ENCODE results near the gene PACSIN3. TPM values are rescaled to one million over a fixed set of nuclear protein-coding genes. Genes with fewer than 3 reads are reported as not detected.

PACSIN3 gene
- total and polyA plus RNA-seq, 2 of the 8 experiments (the other 6 are each of a cell fraction or from before 2014, with no cell fraction given) = 23.8 to 47.2 TPM

GRCh38 chr11:47222696-47223095, 36.5 kb upstream of the PACSIN3 start:
- Histone ChIP-seq H3K27me3 (replicated peaks in 1 of 4; ENCODE audit: control insufficient read depth in 3 of 4, extremely low read depth in 1 of 4, insufficient read depth in 3 of 4, low read length in 3 of 4) (no peaks in the 10 kb centered on the region), H3K9ac (replicated peaks in 1 of 4; ENCODE audit: extremely low read depth in 1 of 4, low read depth in 3 of 4, low read length in 3 of 4) (no peak overlapping the region), H2BK12ac (ENCODE audit: low read depth, low read length) (no peak overlapping the region), H3K4me1 (replicated peaks in 1 of 4; ENCODE audit: control insufficient read depth in 3 of 4, insufficient read depth in 4 of 4, low read length in 3 of 4) (no peaks in the 10 kb centered on the region), H2BK20ac (ENCODE audit: low read length) (no peak overlapping the region), H4K20me1 (replicated peaks in 1 of 2; ENCODE audit: control insufficient read depth in 1 of 2, insufficient read depth in 2 of 2, low read length in 2 of 2) (peaks cover 0 to 6% of the 10 kb centered on the region in 2 experiments), H3K79me2 (ENCODE audit: control insufficient read depth in 1 of 2, insufficient read depth in 2 of 2, low read length in 2 of 2) (peaks cover 0 to 10% of the 10 kb centered on the region in 2 experiments; a peak in 2 of 4 replicates), H4K5ac (ENCODE audit: insufficient read length, low read depth, low read length) (no peak overlapping the region), H4K8ac (ENCODE audit: extremely low read depth, insufficient read depth, low read length) (no peak overlapping the region), H3K14ac (ENCODE audit: insufficient read length) (no peak overlapping the region), H2AFZ (ENCODE audit: low read length) (no peak overlapping the region), H3K36me3 (ENCODE audit: control insufficient read depth in 2 of 4, insufficient read depth in 4 of 4, low read length in 3 of 4) (peaks cover 16 to 49% (median 36%) of the 10 kb centered on the region in 4 experiments; a peak in 7 of 8 replicates), H3K23ac (ENCODE audit: insufficient read length) (no peak overlapping the region), H2BK15ac (ENCODE audit: low read length) (no peak overlapping the region), H2BK5ac (ENCODE audit: low read depth, low read length) (no peak overlapping the region), H3K56ac (replicated peaks; ENCODE audit: insufficient read length, low read depth, low read length) (no peak overlapping the region), H2AK5ac (ENCODE audit: low read depth, low read length) (no peak overlapping the region), H3K4me2 (ENCODE audit: insufficient read depth in 1 of 2, low read depth in 2 of 2, low read length in 2 of 2) (no peak overlapping the region), H2BK120ac (replicated peaks; ENCODE audit: low read depth, low read length) (no peak overlapping the region), H3K23me2 (ENCODE audit: low read depth, low read length) (no peaks in the 10 kb centered on the region), H3K79me1 (ENCODE audit: low read depth, low read length) (no peaks in the 10 kb centered on the region; the same call in 1 of the 2 replicates), H4K91ac (replicated peaks; ENCODE audit: insufficient read length, low read length) (no peak overlapping the region), H3K4ac (replicated peaks; ENCODE audit: insufficient read length, low read depth, low read length) (no peak overlapping the region), H3K4me3 (ENCODE audit: extremely low read depth in 1 of 4, insufficient read depth in 2 of 4, low read depth in 3 of 4, low read length in 4 of 4) (no peak overlapping the region), H3K18ac (ENCODE audit: extremely low read depth, low read length) (no peak overlapping the region), H3K9me3 (ENCODE audit: insufficient read depth in 2 of 2, low read depth in 1 of 2, low read length in 1 of 2) (no peaks in the 10 kb centered on the region), H3K27ac (ENCODE audit: low read depth, low read length) (no peak overlapping the region)
- POLR2A ChIA-PET (ENCODE audit: partially characterized antibody) = interaction anchor here (1.0 to 2.3 kb wide), 3 partner anchors 8 to 12 kb away, joined by 3 to 7 read pairs (median 5); partner anchors contain the start of gene DDB2
- DNase-seq (ENCODE audit: low read depth in 1 of 2, low spot score in 2 of 2) (no peak), FAIRE-seq (no peak)
- CTCF ChIA-PET (ENCODE audit: partially characterized antibody) = interaction anchor here (1.5 to 9.1 kb wide), 4 partner anchors 10 to 45 kb away, joined by 3 to 79 read pairs (median 12); partner anchors contain the start of gene ARFGAP2
- 100% methylated on average over 2 of the region's 2 CpGs; no CpG with 5 or more reads in 1 of the 2 experiments for WGBS, 2 experiments (ENCODE audit: extremely low coverage in 1 of 2, insufficient coverage in 1 of 2, insufficient read length in 1 of 2, insufficient replicate concordance in 2 of 2, low coverage in 1 of 2, low lambda C conversion rate in 2 of 2, missing lambda C conversion rate in 1 of 2)
- no peak for TF ChIP-seq YY1 (IDR thresholded peaks at IDR 0.05; ENCODE audit: low read depth, low read length)
- no peak for TF ChIP-seq TBP (IDR thresholded peaks at IDR 0.05; ENCODE audit: low read depth, low read length)
- TF ChIP-seq MAX (IDR thresholded peaks at IDR 0.05) = no peak
- TF ChIP-seq SRF (IDR thresholded peaks at IDR 0.05; ENCODE audit: low read depth, low read length) = no peak
- TF ChIP-seq E2F6 (IDR thresholded peaks at IDR 0.05) = no peak
- no peak for TF ChIP-seq SAP30 (IDR thresholded peaks at IDR 0.05; ENCODE audit: insufficient read depth, insufficient replicate concordance, low read length)
- TF ChIP-seq RXRA (IDR thresholded peaks at IDR 0.05; ENCODE audit: insufficient read depth, low read depth, low read length) = no peak
